Measurements from ENCODE around the gene TRIM69. TPM values are rescaled to one million over a fixed set of nuclear protein-coding genes. Genes with fewer than 3 reads are reported as not detected.

TRIM69 gene
- total and polyA plus RNA-seq, 2 of the 8 experiments (the other 6 are each of a cell fraction or from before 2014, with no cell fraction given): 4.3 to 6.2 TPM

- Histone ChIP-seq H2BK15ac (ENCODE audit: low read length) (no peak within 1 kb of the TSS), H4K5ac (ENCODE audit: insufficient read length, low read depth, low read length) (no peak within 1 kb of the TSS), H2BK20ac (ENCODE audit: low read length) (0 out of 2 replicates have a peak within 1 kb of the TSS, but pooled peaks have one; percentile 34), H2AFZ (ENCODE audit: low read length) (peak within 1 kb of the TSS; percentile 78), H3K14ac (ENCODE audit: insufficient read length) (no peak within 1 kb of the TSS), H2BK12ac (ENCODE audit: low read depth, low read length) (no peak within 1 kb of the TSS), H3K79me2 (ENCODE audit: control insufficient read depth in 1 of 2, insufficient read depth in 2 of 2, low read length in 2 of 2) (peaks cover 0 to 9% of the 10 kb centered on the region in 2 experiments; a peak in 2 of 4 replicates), H3K27ac (ENCODE audit: low read depth, low read length) (peak within 1 kb of the TSS; percentile 60; the same call in 1 of the 2 replicates), H4K91ac (replicated peaks; ENCODE audit: insufficient read length, low read length) (no peak within 1 kb of the TSS), H3K4me3 (ENCODE audit: extremely low read depth in 1 of 4, insufficient read depth in 2 of 4, low read depth in 3 of 4, low read length in 4 of 4) (peak within 1 kb of the TSS; percentile 79 to 95 (median 88)), H3K79me1 (ENCODE audit: low read depth, low read length) (no peaks in the 10 kb centered on the region), H3K56ac (replicated peaks; ENCODE audit: insufficient read length, low read depth, low read length) (no peak within 1 kb of the TSS), H3K9ac (replicated peaks in 1 of 4; ENCODE audit: extremely low read depth in 1 of 4, low read depth in 3 of 4, low read length in 3 of 4) (peak within 1 kb of the TSS; percentile 61 to 77 (median 66)), H3K4me1 (replicated peaks in 1 of 4; ENCODE audit: control insufficient read depth in 3 of 4, insufficient read depth in 4 of 4, low read length in 3 of 4) (0 out of 7 replicates have a peak, but pooled peaks cover 0 to 3% (median 0%) of the 10 kb centered on the region in 4 experiments), H3K4me2 (ENCODE audit: insufficient read depth in 1 of 2, low read depth in 2 of 2, low read length in 2 of 2) (peak within 1 kb of the TSS; percentile 90 to 94), H2AK5ac (ENCODE audit: low read depth, low read length) (no peak within 1 kb of the TSS), H2BK5ac (ENCODE audit: low read depth, low read length) (no peak within 1 kb of the TSS), H3K23me2 (ENCODE audit: low read depth, low read length) (peaks cover 4% of the 10 kb centered on the region), H2BK120ac (replicated peaks; ENCODE audit: low read depth, low read length) (no peak within 1 kb of the TSS), H3K18ac (ENCODE audit: extremely low read depth, low read length) (peak within 1 kb of the TSS; percentile 80; the same call in 1 of the 2 replicates), H3K23ac (ENCODE audit: insufficient read length) (no peak within 1 kb of the TSS), H4K20me1 (replicated peaks in 1 of 2; ENCODE audit: control insufficient read depth in 1 of 2, insufficient read depth in 2 of 2, low read length in 2 of 2) (no peaks in the 10 kb centered on the region), H3K27me3 (replicated peaks in 1 of 4; ENCODE audit: control insufficient read depth in 3 of 4, extremely low read depth in 1 of 4, insufficient read depth in 3 of 4, low read length in 3 of 4) (peaks cover 0 to 10% (median 8%) of the 10 kb centered on the region in 4 experiments; a peak in 5 of 7 replicates), H3K36me3 (ENCODE audit: control insufficient read depth in 2 of 4, insufficient read depth in 4 of 4, low read length in 3 of 4) (peaks cover 0 to 9% (median 4%) of the 10 kb centered on the region in 4 experiments; a peak in 5 of 8 replicates), H4K8ac (ENCODE audit: extremely low read depth, insufficient read depth, low read length) (peak within 1 kb of the TSS; percentile 22; the same call in 1 of the 2 replicates), H3K4ac (replicated peaks; ENCODE audit: insufficient read length, low read depth, low read length) (no peak within 1 kb of the TSS), H3K9me3 (ENCODE audit: insufficient read depth in 2 of 2, low read depth in 1 of 2, low read length in 1 of 2) (no peaks in the 10 kb centered on the region)
- DNase-seq (ENCODE audit: low read depth in 1 of 2, low spot score in 2 of 2) (peak; percentile 83 to 96), FAIRE-seq (peak; percentile 65)
- 2% methylated on average over 35 of the region's 37 CpGs; no CpG with 5 or more reads in 1 of the 2 experiments for WGBS, 2 experiments (ENCODE audit: extremely low coverage in 1 of 2, insufficient coverage in 1 of 2, insufficient read length in 1 of 2, insufficient replicate concordance in 2 of 2, low coverage in 1 of 2, low lambda C conversion rate in 2 of 2, missing lambda C conversion rate in 1 of 2)
- CTCF ChIA-PET (ENCODE audit: partially characterized antibody): interaction anchor here (0.6 to 6.6 kb wide), 9 partner anchors 10 to 94 kb away, joined by 3 to 61 read pairs (median 4); partner anchors contain the start of genes SPG11 and TRIM69
- POLR2A ChIA-PET (ENCODE audit: partially characterized antibody): interaction anchor here (0.6 to 4.2 kb wide), 21 partner anchors 8 to 1954 kb away, joined by 3 to 64 read pairs (median 3); partner anchors contain the start of genes SPG11 and TRIM69
- TF ChIP-seq NANOG (IDR thresholded peaks at IDR 0.05; ENCODE audit: insufficient read depth, low read depth, low read length, poor library complexity, severe bottlenecking): no peak
- peak; percentile 55 for TF ChIP-seq PHF8 (conservative IDR thresholded peaks at IDR 0.05; ENCODE audit: low read depth, low read length)
- TF ChIP-seq HDAC6 (IDR thresholded peaks at IDR 0.05; ENCODE audit: low read depth, low read length): no peak
- TF ChIP-seq POLR2A (IDR thresholded peaks at IDR 0.05; ENCODE audit: control extremely low read depth in 1 of 2, low read depth in 2 of 2, low read length in 2 of 2): peak; percentile 93 to 97
- TF ChIP-seq KDM4A (IDR thresholded peaks at IDR 0.05; ENCODE audit: low read depth, low read length, severe bottlenecking): peak; percentile 97
- TF ChIP-seq ZNF274 (IDR thresholded peaks at IDR 0.05; ENCODE audit: borderline replicate concordance, extremely low read depth, low read length): no peak
- no peak for TF ChIP-seq CBX8 (IDR thresholded peaks at IDR 0.05; ENCODE audit: borderline replicate concordance, low read depth, low read length)
- peak; percentile 6; the same call in 1 of the 2 replicates for TF ChIP-seq MAX (IDR thresholded peaks at IDR 0.05)
- peak; percentile 98 for TF ChIP-seq CREB1 (IDR thresholded peaks at IDR 0.05)
- no peak for TF ChIP-seq USF2 (IDR thresholded peaks at IDR 0.05; ENCODE audit: low read length)
- TF ChIP-seq POLR2AphosphoS5 (IDR thresholded peaks at IDR 0.05; ENCODE audit: low read depth, low read length): peak; percentile 98
Measured at GRCh38 chr15:44711096-44711742, 25.1 kb upstream of the TRIM69 start, which contains the start of the genes B2M and PATL2. Gene B2M, plus strand, starts transcription at chr15:44711517. Its CDS starts 30 bp downstream, at chr15:44711547. Gene PATL2, minus strand, starts transcription at chr15:44711323. Its CDS starts 34,833 bp downstream, at chr15:44676490.

All from H1 (cell line).